Activated CD8-positive, alpha-beta memory T cell treated with anti-CD3 and anti-CD28 coated beads, Interleukin-2, amount 50 U/mL, for 1 hour (primary cell): Measurements from ENCODE around the gene RPL26.
"Not testable (repeated sequence)": the region's sequence is repeated elsewhere in the genome, so short reads cannot be mapped to it uniquely, and the experiment has no call there.

ENCODE experiments used
- DNase-seq: peaks from one replicate; pipeline ENCODE4 v3.0.0-alpha.2; 2020; ENCODE audit errors: extremely low read depth

Gene RPL26

DNA sequence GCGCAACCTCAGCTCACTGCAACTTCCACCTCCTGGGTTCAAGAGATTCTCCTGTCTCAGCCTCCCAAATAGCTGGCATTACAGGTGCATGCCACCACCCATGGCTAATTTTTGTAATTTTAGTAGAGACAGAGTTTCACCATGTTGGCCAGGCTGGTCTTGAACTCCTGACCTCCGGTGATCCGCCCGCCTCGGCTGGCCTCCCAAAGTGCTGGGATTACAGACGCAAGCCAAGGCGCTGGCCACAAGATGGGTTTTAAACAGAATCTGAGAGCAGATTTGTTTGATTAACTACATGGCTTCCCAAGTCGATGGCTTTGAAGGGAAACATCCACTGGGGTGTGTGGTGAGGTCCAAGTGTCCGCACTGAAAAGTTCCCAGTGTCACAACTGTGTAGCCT lies 11.5 kb upstream of the RPL26 start:
- DNase-seq = not testable (repeated sequence)

GRCh38 chr17:8393470-8394231 lies 10.7 kb upstream of the RPL26 start:
- no peak for DNase-seq

GRCh38 chr17:8392674-8393469 lies 9.9 kb upstream of the RPL26 start:
- DNase-seq = no peak

DNA sequence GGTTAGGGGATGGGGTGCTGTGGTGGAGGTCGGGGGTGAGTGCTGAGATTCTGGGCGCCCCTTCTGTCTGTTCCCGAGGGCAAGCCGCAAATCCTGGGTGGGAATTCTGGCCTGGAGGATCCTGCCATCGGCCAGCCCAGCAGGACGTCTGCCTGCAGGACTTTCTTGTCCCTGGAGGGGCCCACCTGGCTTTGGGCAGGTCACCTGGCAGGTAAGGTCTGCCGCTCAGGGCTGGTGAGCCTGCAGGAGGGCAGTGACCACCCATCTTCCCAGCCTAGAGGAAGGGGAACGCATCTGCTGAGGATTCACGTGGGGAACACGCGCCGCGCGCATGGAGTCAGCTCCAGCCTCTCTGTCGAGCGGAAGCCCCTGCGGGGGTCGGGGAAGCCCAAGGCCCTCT lies 9.3 kb upstream of the RPL26 start:
- DNase-seq = no peak

GRCh38 chr17:8391711-8392110 lies 8.7 kb upstream of the RPL26 start:
- DNase-seq = no peak

DNA sequence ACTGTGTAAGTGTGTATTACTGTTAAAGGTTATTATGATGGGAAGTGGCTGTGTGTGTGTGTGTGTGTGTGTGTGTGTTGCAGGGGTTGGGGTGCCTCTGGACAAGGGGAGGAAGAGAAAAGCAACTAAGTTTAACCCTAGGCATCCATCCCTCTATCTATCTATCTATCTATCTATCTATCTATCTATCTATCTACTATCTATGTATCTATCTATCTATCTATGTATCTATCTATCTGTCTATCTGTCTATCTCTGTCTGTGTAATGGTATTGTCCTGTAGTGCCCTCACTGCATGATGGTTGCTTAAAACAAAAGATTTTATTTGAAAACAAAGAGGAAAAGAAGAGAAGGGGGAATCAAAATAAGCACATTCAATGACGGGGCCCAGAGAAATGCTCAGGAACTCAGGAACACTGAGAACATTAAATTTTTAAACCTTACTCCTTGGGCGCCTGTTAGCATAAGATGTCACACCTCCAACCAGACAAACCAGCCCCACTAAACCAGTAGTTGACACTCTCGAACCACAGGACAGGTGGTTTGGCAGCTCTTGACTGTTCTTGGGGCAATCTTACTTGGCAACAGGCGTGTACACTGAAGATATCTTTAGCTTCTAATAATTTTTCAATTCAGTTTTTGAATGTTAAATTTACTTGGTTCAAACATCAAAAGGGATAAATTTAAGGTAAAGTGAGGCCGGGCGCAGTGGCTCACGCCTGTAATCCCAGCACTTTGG lies 5.1 kb upstream of the RPL26 start:
- no peak for DNase-seq

DNA sequence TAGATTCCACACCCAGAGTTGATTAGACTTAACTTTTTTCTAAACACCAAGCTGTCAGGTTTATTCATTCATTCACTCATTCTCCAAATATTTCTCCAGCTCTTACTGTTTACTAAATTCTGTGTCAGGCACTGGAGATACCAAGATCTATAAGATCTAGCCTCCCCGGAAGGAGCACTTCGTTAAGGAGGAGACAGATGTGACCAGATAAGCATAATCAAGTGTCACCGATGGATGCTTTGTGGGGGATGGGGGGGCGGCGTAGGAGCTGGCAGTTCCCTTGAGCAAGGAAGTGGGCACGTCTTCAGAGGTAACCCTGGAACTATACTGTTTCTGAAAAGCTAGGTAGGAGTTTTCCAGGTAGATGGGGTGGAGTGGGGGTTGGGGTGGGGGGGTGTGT lies 3.8 kb upstream of the RPL26 start:
- DNase-seq = no peak

- DNase-seq = no peak
Observed at GRCh38 chr17:8384801-8385378, 1.9 kb upstream of the RPL26 start.

- DNase-seq = no peak
Observed at GRCh38 chr17:8382880-8383142, 182 bp downstream of the RPL26 start.

GRCh38 chr17:8382052-8382879 lies 727 bp downstream of the RPL26 start:
- DNase-seq = no peak

DNA sequence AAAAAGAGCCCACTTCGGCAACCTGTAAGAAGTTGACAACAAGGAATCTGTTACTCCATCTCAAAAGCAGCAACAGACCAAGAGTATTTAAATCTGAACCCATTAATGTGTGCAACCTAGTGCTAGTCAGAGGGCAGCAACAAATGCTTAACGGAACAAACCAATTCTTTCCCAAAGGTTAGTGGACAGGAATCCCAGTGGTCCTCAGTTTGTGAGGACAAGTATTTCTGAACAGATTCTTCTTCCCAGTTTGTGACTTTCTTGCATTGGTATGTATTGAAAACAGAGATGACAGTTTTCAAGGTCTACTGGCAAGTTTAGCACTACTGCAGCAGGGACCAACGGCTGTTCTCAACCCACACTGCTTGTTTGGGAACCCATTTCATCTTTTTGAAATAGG lies 2.9 kb downstream of the RPL26 start:
- DNase-seq = no peak

- DNase-seq = not testable (repeated sequence)
Observed at GRCh38 chr17:8378117-8378516, 4.9 kb downstream of the RPL26 start.

DNA sequence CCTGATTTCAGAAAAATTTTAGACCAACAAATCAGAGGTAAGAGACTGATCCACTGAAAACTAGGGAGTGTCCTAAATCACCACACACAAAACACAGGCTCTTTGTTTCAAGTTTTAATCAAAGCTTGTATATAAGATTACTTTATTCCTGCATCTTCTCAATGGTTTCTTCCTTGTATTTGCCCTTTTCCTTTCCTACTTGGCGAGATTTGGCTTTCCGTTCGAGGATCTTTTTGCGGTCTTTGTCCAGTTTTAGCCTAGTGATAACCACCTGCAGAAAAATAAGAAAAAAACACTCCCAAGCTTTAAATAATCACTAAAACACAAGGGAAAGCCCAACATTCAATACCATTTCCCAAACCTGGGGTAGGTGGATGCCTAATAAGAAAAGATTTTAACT lies 5.6 kb downstream of the RPL26 start:
- no peak for DNase-seq

DNA sequence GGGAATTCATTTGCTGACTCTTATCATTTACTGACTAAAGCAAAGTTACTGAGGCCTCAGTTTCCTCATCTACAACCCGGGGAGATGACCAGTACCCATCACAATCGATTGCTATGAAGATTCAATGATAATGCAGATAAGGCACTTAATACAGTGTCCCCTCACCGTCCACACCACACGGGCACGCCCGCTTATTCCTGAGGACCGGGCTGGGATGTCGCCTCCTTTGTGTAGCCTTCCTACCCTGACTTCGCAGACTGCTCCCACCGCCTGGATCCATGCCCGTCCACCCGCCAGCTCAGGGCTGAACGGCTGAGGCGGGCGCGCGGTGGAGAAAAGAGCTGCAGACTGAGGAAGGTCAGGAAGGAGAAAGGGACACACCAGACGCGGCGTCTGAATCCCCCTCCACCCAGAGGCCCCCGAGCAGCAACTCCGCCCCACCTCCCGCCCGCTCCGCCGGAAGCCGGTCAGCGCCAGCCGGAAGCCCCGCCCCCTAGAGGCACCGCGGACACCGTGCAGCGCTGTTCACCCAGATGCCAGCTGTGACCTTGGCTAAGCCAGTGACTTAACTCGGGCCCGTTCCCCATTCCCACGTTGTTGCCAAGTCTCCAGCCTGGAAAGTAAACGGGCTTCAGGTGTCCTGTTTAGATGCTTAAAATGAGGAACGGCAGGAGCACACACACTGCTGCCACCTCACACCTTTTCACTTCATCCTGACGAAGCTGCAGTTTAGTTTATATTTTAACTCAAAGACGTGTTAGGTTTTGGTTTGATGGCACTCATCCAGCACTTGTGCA lies 6.5 kb downstream of the RPL26 start, which contains the start of gene KRABD2:
TSS of gene KRABD2 (minus strand) at position 434 of the 797 bp plus-strand sequence.
- DNase-seq = peak; percentile 70

DNA sequence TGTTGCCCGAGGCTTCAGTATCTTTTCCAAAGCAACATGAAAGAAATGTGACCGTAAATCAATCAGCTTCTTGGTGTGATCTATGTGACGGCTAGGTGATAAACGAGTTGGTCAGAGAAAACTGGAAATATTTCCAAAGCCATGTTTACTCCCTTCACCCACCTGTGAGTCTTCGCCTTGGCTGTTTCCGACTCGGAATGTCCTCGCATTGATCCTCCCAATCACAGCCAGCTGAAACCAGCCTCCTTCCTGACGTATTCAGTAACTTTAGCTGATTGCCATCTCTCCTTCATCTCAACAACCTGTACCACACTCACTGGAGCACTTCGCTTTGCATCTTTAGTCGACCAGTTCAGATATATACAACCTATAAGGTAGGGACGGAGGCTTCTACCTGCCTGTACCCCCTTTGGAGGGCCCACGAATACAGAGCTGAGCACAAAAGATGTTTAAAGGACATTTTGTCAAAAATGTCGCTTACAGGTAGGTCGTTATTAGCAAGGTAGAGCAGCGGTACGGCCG lies 7.2 kb downstream of the RPL26 start:
- DNase-seq = no peak

DNA sequence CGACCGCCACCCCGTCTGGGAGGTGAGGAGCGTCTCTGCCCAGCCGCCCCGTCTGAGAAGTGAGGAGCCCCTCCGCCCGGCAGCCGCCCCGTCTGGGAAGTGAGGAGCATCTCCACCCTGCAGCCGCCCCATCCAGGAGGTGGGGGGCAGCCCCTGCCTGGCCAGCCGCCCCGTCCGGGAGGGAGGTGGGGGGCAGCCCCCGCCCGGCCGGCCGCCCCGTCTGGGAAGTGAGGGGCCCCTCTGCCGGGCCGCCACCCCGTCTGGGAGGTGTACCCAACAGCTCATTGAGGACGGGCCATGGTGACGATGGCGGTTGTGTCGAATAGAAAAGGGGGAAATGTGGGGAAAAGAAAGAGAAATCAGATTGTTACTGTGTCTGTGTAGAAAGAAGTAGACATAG lies 9.1 kb downstream of the RPL26 start:
- not testable (repeated sequence) for DNase-seq

- no peak for DNase-seq
Observed at GRCh38 chr17:8372422-8372821, 10.6 kb downstream of the RPL26 start.

GRCh38 chr17:8371786-8372185 lies 11.2 kb downstream of the RPL26 start:
- no peak for DNase-seq

GRCh38 chr17:8369944-8370343 lies 13.0 kb downstream of the RPL26 start:
- DNase-seq = no peak

DNA sequence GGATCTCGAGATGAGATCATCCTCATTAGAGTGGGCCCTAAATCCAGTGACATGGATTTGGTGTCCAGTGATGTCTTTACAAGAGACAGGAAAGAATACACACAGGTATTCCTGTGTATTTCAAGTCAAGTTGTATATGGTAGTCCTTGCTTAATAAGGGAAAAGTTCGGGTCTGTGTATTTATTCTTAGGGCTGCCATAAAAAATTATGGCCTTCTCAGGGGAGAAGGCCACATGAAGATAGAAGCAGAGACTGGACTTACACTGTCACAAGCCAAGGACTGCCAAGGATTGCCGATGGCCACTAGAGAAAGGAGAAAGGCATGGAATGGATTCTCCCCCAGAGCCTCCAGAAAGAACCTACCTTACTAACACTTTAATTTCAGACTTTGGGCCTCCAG lies 14.8 kb downstream of the RPL26 start:
- no peak for DNase-seq
